Activated CD4-positive, alpha-beta T cell treated with anti-CD3 and anti-CD28 coated beads, Interleukin-2, amount 10 ng/mL, durations not matched to agents 24 days and 14 days (primary cell): ENCODE data around the gene PPP2R3A. TPM values are rescaled to one million over a fixed set of nuclear protein-coding genes. Genes with fewer than 3 reads are reported as not detected.
"Not testable (repeated sequence)": the region's sequence is repeated elsewhere in the genome, so short reads cannot be mapped to it uniquely, and the experiment has no call there.

Experiments used
- DNase-seq: peaks from one replicate; pipeline ENCODE4 v3.0.0; 2022
- H3K27ac Mint-ChIP-seq: one replicate; pipeline ENCODE4 v1.8.0; 2022; ENCODE audit warnings: mild to moderate bottlenecking, mixed read lengths
- H3K27me3 Mint-ChIP-seq: one replicate; pipeline ENCODE4 v1.8.0; 2022; ENCODE audit warnings: mixed read lengths
- H3K36me3 Mint-ChIP-seq: one replicate; pipeline ENCODE4 v1.8.0; 2022; ENCODE audit warnings: low read depth, mild to moderate bottlenecking, mixed read lengths
- H3K4me1 Mint-ChIP-seq: one replicate; pipeline ENCODE4 v1.8.0; 2021; ENCODE audit warnings: mixed read lengths
- H3K4me3 Mint-ChIP-seq: one replicate; pipeline ENCODE4 v1.8.0; 2022; ENCODE audit warnings: mild to moderate bottlenecking, moderate library complexity, mixed read lengths
- H3K9me3 Mint-ChIP-seq: one replicate; pipeline ENCODE4 v1.8.0; 2021; ENCODE audit warnings: mixed read lengths
- intact Hi-C: fragments of 100-400 bp; cut with micrococcal nuclease; formaldehyde crosslinking; loops from one replicate; pipeline ENCODE4 v1.15.1; 2023
- total RNA-seq: library from RNA; stranded (reverse); gene quantifications from 2 replicates; pipeline ENCODE4 v1.2.3, GENCODE V29; 2022

PPP2R3A gene
- total RNA-seq, 1 donor from 2014 or later = 0.49 TPM

GRCh38 chr3:136146981-136147729 lies 181.6 kb downstream of the PPP2R3A start:
- H3K36me3 Mint-ChIP-seq = peaks cover 30% of the 10 kb centered on the region
- DNase-seq = no peak
- no peak overlapping the region for H3K4me3 Mint-ChIP-seq
- intact Hi-C loops = loop anchor here (2.0 to 5.0 kb wide), 2 partner anchors 50 to 105 kb away; partner anchors contain the start of genes MSL2 and PCCB
- no peaks in the 10 kb centered on the region for H3K27me3 Mint-ChIP-seq
- no peaks in the 10 kb centered on the region for H3K9me3 Mint-ChIP-seq
- H3K4me1 Mint-ChIP-seq = peaks cover 24% of the 10 kb centered on the region
- H3K27ac Mint-ChIP-seq = no peak overlapping the region

- intact Hi-C loops = loop anchor here (5.0 kb wide), 1 partner anchor 103 kb away; the partner anchor contains the start of gene PCCB
- H3K27me3 Mint-ChIP-seq = no peaks in the 10 kb centered on the region
- H3K4me3 Mint-ChIP-seq = no peak overlapping the region
- peaks cover 36% of the 10 kb centered on the region for H3K4me1 Mint-ChIP-seq
- H3K36me3 Mint-ChIP-seq = peaks cover 36% of the 10 kb centered on the region
- peak overlapping the region; percentile 3 for H3K27ac Mint-ChIP-seq
- DNase-seq = no peak
- H3K9me3 Mint-ChIP-seq = no peaks in the 10 kb centered on the region
Measured at GRCh38 chr3:136149667-136150066, 184.1 kb downstream of the PPP2R3A start.

- intact Hi-C loops = no loop called here
- no peak overlapping the region for H3K4me3 Mint-ChIP-seq
- no peaks in the 10 kb centered on the region for H3K27me3 Mint-ChIP-seq
- H3K9me3 Mint-ChIP-seq = no peaks in the 10 kb centered on the region
- no peak overlapping the region for H3K27ac Mint-ChIP-seq
- peaks cover 32% of the 10 kb centered on the region for H3K36me3 Mint-ChIP-seq
- no peak for DNase-seq
- peaks cover 41% of the 10 kb centered on the region for H3K4me1 Mint-ChIP-seq
Measured at GRCh38 chr3:136151219-136151618, 185.7 kb downstream of the PPP2R3A start.

- Mint-ChIP-seq H3K9me3 (no peaks in the 10 kb centered on the region), H3K4me1 (peaks cover 43% of the 10 kb centered on the region), H3K4me3 (no peak overlapping the region), H3K27ac (no peak overlapping the region), H3K27me3 (no peaks in the 10 kb centered on the region), H3K36me3 (peaks cover 31% of the 10 kb centered on the region)
- intact Hi-C loops = no loop called here
- no peak for DNase-seq
Measured at GRCh38 chr3:136152176-136152843, 186.8 kb downstream of the PPP2R3A start.

- no peak for DNase-seq
- H3K4me3 Mint-ChIP-seq = no peak overlapping the region
- H3K9me3 Mint-ChIP-seq = no peaks in the 10 kb centered on the region
- H3K27ac Mint-ChIP-seq = no peak overlapping the region
- H3K27me3 Mint-ChIP-seq = no peaks in the 10 kb centered on the region
- peaks cover 42% of the 10 kb centered on the region for H3K4me1 Mint-ChIP-seq
- intact Hi-C loops = no loop called here
- peaks cover 29% of the 10 kb centered on the region for H3K36me3 Mint-ChIP-seq
Measured at GRCh38 chr3:136152963-136153362, 187.4 kb downstream of the PPP2R3A start.

GRCh38 chr3:136161516-136161915 lies 196.0 kb downstream of the PPP2R3A start:
- Mint-ChIP-seq H3K36me3 (peaks cover 25% of the 10 kb centered on the region), H3K4me3 (no peak overlapping the region), H3K4me1 (peaks cover 21% of the 10 kb centered on the region), H3K27me3 (no peaks in the 10 kb centered on the region), H3K9me3 (no peaks in the 10 kb centered on the region), H3K27ac (no peak overlapping the region)
- intact Hi-C loops = no loop called here
- no peak for DNase-seq

- Mint-ChIP-seq H3K4me1 (peaks cover 20% of the 10 kb centered on the region), H3K27ac (no peak overlapping the region), H3K4me3 (no peak overlapping the region), H3K27me3 (no peaks in the 10 kb centered on the region), H3K9me3 (no peaks in the 10 kb centered on the region), H3K36me3 (peaks cover 24% of the 10 kb centered on the region)
- no peak for DNase-seq
- intact Hi-C loops = no loop called here
Measured at GRCh38 chr3:136162322-136162721, 196.8 kb downstream of the PPP2R3A start.

- H3K27me3 Mint-ChIP-seq, intact Hi-C loops, H3K9me3 Mint-ChIP-seq, H3K4me3 Mint-ChIP-seq, DNase-seq, H3K27ac Mint-ChIP-seq: not testable (repeated sequence)
- Mint-ChIP-seq H3K4me1 (peaks cover 22% of the 10 kb centered on the region), H3K36me3 (peaks cover 24% of the 10 kb centered on the region)
Measured at GRCh38 chr3:136163607-136164006, 198.1 kb downstream of the PPP2R3A start.

GRCh38 chr3:136166507-136166906 lies 201.0 kb downstream of the PPP2R3A start:
- Mint-ChIP-seq H3K4me1 (peaks cover 32% of the 10 kb centered on the region), H3K27ac (no peak overlapping the region), H3K4me3 (no peak overlapping the region), H3K36me3 (peaks cover 17% of the 10 kb centered on the region), H3K27me3 (no peaks in the 10 kb centered on the region), H3K9me3 (no peaks in the 10 kb centered on the region)
- intact Hi-C loops = no loop called here
- no peak for DNase-seq

- DNase-seq, H3K27ac Mint-ChIP-seq, H3K27me3 Mint-ChIP-seq, H3K9me3 Mint-ChIP-seq, intact Hi-C loops, H3K4me3 Mint-ChIP-seq: not testable (repeated sequence)
- Mint-ChIP-seq H3K4me1 (peaks cover 33% of the 10 kb centered on the region), H3K36me3 (peaks cover 14% of the 10 kb centered on the region)
Measured at GRCh38 chr3:136168236-136168635, 202.7 kb downstream of the PPP2R3A start.

- H3K27ac Mint-ChIP-seq = peak overlapping the region; percentile 23
- DNase-seq = no peak
- intact Hi-C loops = loop anchor here (1.0 kb wide), 1 partner anchor 25 kb away; the partner anchor contains the start of gene MSL2
Measured at GRCh38 chr3:136171097-136171542, 205.6 kb downstream of the PPP2R3A start.

GRCh38 chr3:136173939-136174490 lies 208.5 kb downstream of the PPP2R3A start:
- H3K4me3 Mint-ChIP-seq = no peak overlapping the region
- no peak for DNase-seq
- intact Hi-C loops = no loop called here
- H3K27ac Mint-ChIP-seq = no peak overlapping the region
- peaks cover 2% of the 10 kb centered on the region for H3K36me3 Mint-ChIP-seq
- H3K27me3 Mint-ChIP-seq = no peaks in the 10 kb centered on the region
- peaks cover 15% of the 10 kb centered on the region for H3K4me1 Mint-ChIP-seq
- H3K9me3 Mint-ChIP-seq = no peaks in the 10 kb centered on the region

More at GRCh38 chr3:136171097-136171542, 205.6 kb downstream of the PPP2R3A start:
- no peak overlapping the region for H3K4me3 Mint-ChIP-seq
- peaks cover 26% of the 10 kb centered on the region for H3K4me1 Mint-ChIP-seq
- no peaks in the 10 kb centered on the region for H3K9me3 Mint-ChIP-seq
- H3K36me3 Mint-ChIP-seq = peaks cover 7% of the 10 kb centered on the region
- no peaks in the 10 kb centered on the region for H3K27me3 Mint-ChIP-seq

- Mint-ChIP-seq H3K4me1 (peaks cover 23% of the 10 kb centered on the region), H3K36me3 (peaks cover 3% of the 10 kb centered on the region), H3K4me3 (no peak overlapping the region), H3K27ac (no peak overlapping the region), H3K9me3 (no peaks in the 10 kb centered on the region), H3K27me3 (no peaks in the 10 kb centered on the region)
- intact Hi-C loops = no loop called here
- DNase-seq = no peak
Measured at GRCh38 chr3:136177876-136178275, 212.3 kb downstream of the PPP2R3A start.

GRCh38 chr3:136181741-136182140 lies 216.2 kb downstream of the PPP2R3A start:
- Mint-ChIP-seq H3K27ac (no peak overlapping the region), H3K4me1 (peaks cover 40% of the 10 kb centered on the region), H3K9me3 (no peaks in the 10 kb centered on the region), H3K36me3 (peaks cover 8% of the 10 kb centered on the region), H3K4me3 (no peak overlapping the region), H3K27me3 (no peaks in the 10 kb centered on the region)
- no peak for DNase-seq
- intact Hi-C loops = no loop called here
